ENCODE results near the gene WWOX.

DNA sequence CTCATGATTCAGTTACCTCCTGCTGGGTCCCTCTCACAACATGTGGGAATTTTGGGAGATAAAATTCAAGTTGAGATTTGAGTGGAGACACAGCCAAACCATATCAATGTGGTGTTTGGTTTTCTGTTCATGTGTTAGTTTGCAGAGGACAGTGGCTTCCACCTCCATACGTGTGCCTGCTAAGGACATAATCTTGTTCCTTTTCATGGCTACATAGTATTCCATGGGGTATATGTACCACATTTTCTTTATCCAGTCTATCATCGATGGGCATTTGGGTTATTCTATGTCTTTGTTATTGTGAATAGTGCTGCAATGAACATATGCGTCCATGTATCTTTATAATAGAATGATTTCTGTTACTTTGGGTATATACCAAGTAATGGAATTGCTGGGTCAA is 4.5 kb upstream of the WWOX start:
- TF ChIP-seq POLR2A (IDR thresholded peaks at IDR 0.05), result no peak
- no peak for TF ChIP-seq CTCF (IDR thresholded peaks at IDR 0.05)

Measured in thyroid gland (tissue), 4 donors.